Choroid plexus epithelial cell (primary cell): ENCODE data around the gene SMG5.

ENCODE experiments used
- DNase-seq: peaks from one replicate; pipeline ENCODE4 v3.0.0-alpha.2; 2010; ENCODE audit warnings: low read depth
- H3K4me3 ChIP-seq: 2 replicates; pipeline ENCODE4 v1.5.1; 2011; ENCODE audit warnings: low read depth, mild to moderate bottlenecking, control low read depth, low read length, moderate library complexity
- CTCF ChIP-seq: conservative IDR thresholded peaks from 2 replicates; pipeline ENCODE4 v1.5.1; 2011; ENCODE audit warnings: low read depth, mild to moderate bottlenecking, control low read depth, inconsistent platforms, low read length, moderate library complexity

The SMG5 gene

GRCh38 chr1:156241311-156241811 lies 41.3 kb downstream of the SMG5 start:
- peak; percentile 62 for DNase-seq
- TF ChIP-seq CTCF, result no peak
- H3K4me3 ChIP-seq, result no peak overlapping the region

- no peak for TF ChIP-seq CTCF
- no peak for DNase-seq
- H3K4me3 ChIP-seq, result no peak overlapping the region
These were observed 44.4 kb downstream of the SMG5 start for GRCh38 chr1:156238248-156238647.

GRCh38 chr1:156236164-156236563 lies 46.5 kb downstream of the SMG5 start:
- DNase-seq, result no peak
- no peak for TF ChIP-seq CTCF
- H3K4me3 ChIP-seq, result no peak overlapping the region

GRCh38 chr1:156233426-156234127 lies 49.0 kb downstream of the SMG5 start:
- H3K4me3 ChIP-seq, result no peak overlapping the region
- DNase-seq, result peak; percentile 87
- no peak for TF ChIP-seq CTCF

- DNase-seq, result no peak
- H3K4me3 ChIP-seq, result no peak overlapping the region
- TF ChIP-seq CTCF, result no peak
These were observed 50.3 kb downstream of the SMG5 start for GRCh38 chr1:156232201-156232894.

GRCh38 chr1:156230473-156230837 lies 52.2 kb downstream of the SMG5 start:
- TF ChIP-seq CTCF, result no peak
- no peak for DNase-seq

More at GRCh38 chr1:156230473-156230837, 52.2 kb downstream of the SMG5 start:
- H3K4me3 ChIP-seq, result no peak overlapping the region
